ENCODE measurements around the gene AXIN1. TPM values are rescaled to one million over a fixed set of nuclear protein-coding genes. Genes with fewer than 3 reads are reported as not detected.

AXIN1 gene
- 16.9 and 19.9 TPM in 2 replicates for total RNA-seq

GRCh38 chr16:352547-353403, at the start of gene AXIN1:
TSS of gene AXIN1 (minus strand) at chr16:352723. CDS start at chr16:347025, 5,698 bp downstream.

GRCh38 chr16:401468-402348, 49.2 kb upstream of the AXIN1 start, which contains the start of gene DECR2:
TSS of gene DECR2 (plus strand) at chr16:401885. CDS start at chr16:401964, 79 bp downstream.

GRCh38 chr16:397135-397661, 44.7 kb upstream of the AXIN1 start, which contains the start of gene NME4:
TSS of gene NME4 (plus strand) at chr16:397199. CDS start at chr16:397223, 24 bp downstream.

GRCh38 chr16:381789-382717, 29.5 kb upstream of the AXIN1 start, which contains the start of gene PGAP6:
TSS of gene PGAP6 (minus strand) at chr16:381978. CDS start at chr16:381821, 157 bp downstream.

GRCh38 chr16:370443-370842, 17.9 kb upstream of the AXIN1 start, which contains the start of gene MRPL28:
TSS of gene MRPL28 (minus strand) at chr16:370538. CDS start at chr16:370218, 320 bp downstream.

GRCh38 chr16:283033-283805, 69.3 kb downstream of the AXIN1 start, which contains the start of gene PDIA2:
TSS of gene PDIA2 (plus strand) at chr16:283164. CDS start at chr16:283170, 6 bp downstream.

GRCh38 chr16:280552-280951, 72.0 kb downstream of the AXIN1 start, which contains the start of gene ARHGDIG:
TSS of gene ARHGDIG (plus strand) at chr16:280591. CDS start at chr16:280681, 90 bp downstream.

GRCh38 chr16:275786-276232, 76.7 kb downstream of the AXIN1 start, which contains the start of gene RGS11:
TSS of gene RGS11 (minus strand) at chr16:275944. CDS start at chr16:275911, 33 bp downstream.

Other genes starting within 250 kb of the AXIN1 start
- 14.0 and 21.7 TPM in 2 replicates for gene NPRL3, start 214.1 kb downstream of the AXIN1 start, total RNA-seq
- gene HBZ, start 200.1 kb downstream of the AXIN1 start, total RNA-seq = not detected in 2 replicates
- gene HBM, start 186.7 kb downstream of the AXIN1 start, total RNA-seq = not detected in 2 replicates
- 0.73 TPM in 1 of 2 replicates, not detected in the other for gene HBA2, start 179.8 kb downstream of the AXIN1 start, total RNA-seq
- not detected in 2 replicates for gene HBA1, start 176.0 kb downstream of the AXIN1 start, total RNA-seq
- gene HBQ1, start 172.3 kb downstream of the AXIN1 start, total RNA-seq = not detected in 2 replicates
- 35.6 and 43.8 TPM in 2 replicates for gene LUC7L, start 123.3 kb downstream of the AXIN1 start, total RNA-seq
- 50.4 and 52.9 TPM in 2 replicates for gene FAM234A, start 117.9 kb downstream of the AXIN1 start, total RNA-seq
- 0.98 and 2.6 TPM in 2 replicates for gene RGS11, start 76.8 kb downstream of the AXIN1 start, total RNA-seq
- 0.37 TPM in 1 of 2 replicates, not detected in the other for gene ARHGDIG, start 72.1 kb downstream of the AXIN1 start, total RNA-seq
- gene PDIA2, start 69.6 kb downstream of the AXIN1 start, total RNA-seq = 0.20 TPM in 1 of 2 replicates, not detected in the other
- gene MRPL28, start 17.8 kb upstream of the AXIN1 start, total RNA-seq = 57.7 and 71.9 TPM in 2 replicates
- gene PGAP6, start 29.3 kb upstream of the AXIN1 start, total RNA-seq = 38.9 and 44.6 TPM in 2 replicates
- 69.6 and 110 TPM in 2 replicates for gene NME4, start 44.5 kb upstream of the AXIN1 start, total RNA-seq
- 14.9 and 23.9 TPM in 2 replicates for gene DECR2, start 49.2 kb upstream of the AXIN1 start, total RNA-seq
- gene RAB11FIP3, start 72.9 kb upstream of the AXIN1 start, total RNA-seq = 21.7 and 23.5 TPM in 2 replicates
- 45.2 and 67.6 TPM in 2 replicates for gene CAPN15, start 175.0 kb upstream of the AXIN1 start, total RNA-seq
- not detected in 2 replicates for gene PRR35, start 207.7 kb upstream of the AXIN1 start, total RNA-seq
- 0.37 and 0.59 TPM in 2 replicates for gene NHLRC4, start 214.3 kb upstream of the AXIN1 start, total RNA-seq
- 23.5 and 25.6 TPM in 2 replicates for gene PIGQ, start 217.2 kb upstream of the AXIN1 start, total RNA-seq
- gene RAB40C, start 237.3 kb upstream of the AXIN1 start, total RNA-seq = 11.4 and 13.3 TPM in 2 replicates